Cerebellar cortex (tissue), 1 donor: ENCODE measurements around the gene RBM38.

Experiments
- DNase-seq: peaks from one replicate; pipeline ENCODE4 v3.0.0-alpha.2; 2015; ENCODE audit warnings: low spot score

RBM38 gene

GRCh38 chr20:57437672-57438330 lies 46.6 kb downstream of the RBM38 start:
- no peak for DNase-seq

- no peak for DNase-seq
Observed at GRCh38 chr20:57438552-57438951, 47.4 kb downstream of the RBM38 start.

GRCh38 chr20:57439432-57439831 lies 48.2 kb downstream of the RBM38 start:
- no peak for DNase-seq

GRCh38 chr20:57439993-57440392 lies 48.8 kb downstream of the RBM38 start:
- DNase-seq = no peak

GRCh38 chr20:57440678-57441509 lies 49.7 kb downstream of the RBM38 start:
- peak; percentile 41 for DNase-seq

- DNase-seq = no peak
Observed at GRCh38 chr20:57441510-57442154, 50.4 kb downstream of the RBM38 start.

- DNase-seq = no peak
Observed at GRCh38 chr20:57442158-57442887, 51.1 kb downstream of the RBM38 start.

GRCh38 chr20:57442888-57443239 lies 51.7 kb downstream of the RBM38 start:
- no peak for DNase-seq

GRCh38 chr20:57443349-57444265 lies 52.4 kb downstream of the RBM38 start:
- DNase-seq = no peak

GRCh38 chr20:57444394-57445048 lies 53.3 kb downstream of the RBM38 start:
- no peak for DNase-seq

GRCh38 chr20:57445298-57445697 lies 54.1 kb downstream of the RBM38 start:
- no peak for DNase-seq

- no peak for DNase-seq
Observed at GRCh38 chr20:57445774-57446173, 54.6 kb downstream of the RBM38 start.

- no peak for DNase-seq
Observed at GRCh38 chr20:57448764-57449354, 57.7 kb downstream of the RBM38 start.

- DNase-seq = no peak
Observed at GRCh38 chr20:57449398-57450354, 58.5 kb downstream of the RBM38 start.

- no peak for DNase-seq
Observed at GRCh38 chr20:57450419-57450818, 59.2 kb downstream of the RBM38 start.

GRCh38 chr20:57450931-57451330 lies 59.7 kb downstream of the RBM38 start:
- no peak for DNase-seq

- DNase-seq = no peak
Observed at GRCh38 chr20:57451431-57451794, 60.2 kb downstream of the RBM38 start.

GRCh38 chr20:57451795-57452661 lies 60.8 kb downstream of the RBM38 start:
- DNase-seq = no peak
